SHP77 (cell line): ENCODE results near the gene SNCB.

Experiments
- DNase-seq, 2 experiments: peaks; one replicate each; lab custom pipeline; 2025; lab: John Stamatoyannopoulos, UW

The SNCB gene

DNA sequence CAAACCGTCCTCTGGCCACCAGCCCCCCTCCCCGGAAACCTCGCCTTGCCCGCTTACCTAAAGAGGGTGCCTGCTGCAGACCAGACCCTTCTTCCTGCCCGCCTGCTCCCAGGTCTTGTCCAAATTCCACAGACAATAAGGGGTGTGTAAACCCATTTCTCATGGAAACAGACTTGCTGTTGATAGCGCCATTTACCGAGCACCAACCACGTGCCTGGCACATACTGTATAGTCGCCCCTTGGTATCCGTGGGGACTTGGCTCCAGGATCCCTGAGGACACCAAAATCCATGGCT lies 56.1 kb downstream of the SNCB start:
- DNase-seq = no peak

DNA sequence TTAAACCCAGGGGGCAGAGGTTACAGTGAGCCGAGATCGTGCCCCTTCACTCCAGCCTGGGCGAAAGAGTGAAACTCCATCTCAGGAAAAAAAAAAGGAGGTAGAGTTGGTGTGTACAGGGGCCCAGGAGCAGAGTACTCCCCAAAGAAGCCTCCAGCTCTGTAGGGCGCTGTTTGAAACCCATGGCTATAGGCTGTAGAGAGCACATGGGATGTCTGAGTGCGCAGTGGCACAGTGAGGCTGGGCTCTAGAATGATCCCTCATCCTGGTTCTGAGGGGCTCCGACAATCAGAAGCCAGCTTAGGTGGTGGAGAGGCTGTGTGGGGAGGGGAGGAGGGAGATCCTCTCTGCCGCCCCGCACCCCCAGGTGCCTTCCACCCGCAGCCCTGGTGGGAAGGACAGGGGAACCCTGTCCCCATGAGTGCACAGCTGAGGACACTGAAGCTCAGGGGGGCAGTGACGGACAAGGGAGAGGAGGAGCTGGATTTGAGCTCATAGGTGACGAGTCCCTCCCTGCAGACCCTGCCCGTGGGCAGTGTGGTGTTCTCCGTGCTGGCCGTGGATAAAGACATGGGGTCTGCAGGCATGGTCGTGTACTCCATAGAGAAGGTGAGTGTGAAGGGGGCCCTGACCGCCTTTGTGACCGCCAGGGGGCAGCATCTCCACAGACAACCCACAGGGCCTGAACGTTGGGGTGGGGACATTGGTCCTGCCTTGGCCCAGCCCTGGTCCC lies 56.6 kb downstream of the SNCB start:
- DNase-seq = peak; percentile 49 to 65
